Amniotic epithelial cell (primary cell): ENCODE results near the gene ANKRD22.

Experiments used
- DNase-seq: peaks from one replicate; pipeline ENCODE4 v3.0.0-alpha.2; 2010; ENCODE audit warnings: low read depth

The ANKRD22 gene

DNA sequence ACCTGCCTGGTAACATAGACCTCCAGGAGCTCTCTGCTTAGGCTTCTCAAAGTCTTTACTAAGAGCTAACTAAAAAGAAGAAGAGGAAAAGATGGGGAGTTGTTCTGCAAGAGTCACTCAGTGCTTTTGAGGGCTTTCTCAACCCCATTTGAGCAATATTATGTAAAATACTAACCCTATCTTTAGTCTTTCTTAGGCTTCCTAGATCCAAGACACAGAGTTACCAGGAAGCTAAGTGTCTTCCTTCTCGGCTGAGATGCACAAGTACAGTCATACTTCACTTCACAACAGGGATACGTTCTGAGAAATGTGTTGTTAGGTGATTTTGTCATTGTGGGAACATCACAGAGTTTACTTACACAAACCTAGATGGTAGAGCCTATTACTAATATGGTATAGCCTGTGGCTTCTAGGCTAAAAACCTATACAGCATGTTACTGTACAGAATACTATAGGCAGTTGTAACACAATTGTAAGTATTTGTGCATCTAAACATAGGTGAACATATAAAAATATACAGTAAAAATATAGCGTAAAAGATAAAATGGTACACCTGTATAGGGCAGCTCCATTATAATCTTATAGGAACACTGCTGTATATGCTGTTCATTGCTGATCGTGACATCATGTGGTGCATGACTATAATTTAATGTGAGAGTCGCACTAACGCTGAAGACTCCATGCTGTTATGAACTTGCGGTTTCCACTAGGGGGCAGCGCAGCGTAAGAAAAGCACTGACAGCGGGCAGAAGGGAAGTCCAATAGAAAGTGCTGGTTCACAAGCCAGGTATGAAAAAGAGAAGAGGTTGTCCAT lies 16.3 kb downstream of the ANKRD22 start:
- DNase-seq, result peak; percentile 81

DNA sequence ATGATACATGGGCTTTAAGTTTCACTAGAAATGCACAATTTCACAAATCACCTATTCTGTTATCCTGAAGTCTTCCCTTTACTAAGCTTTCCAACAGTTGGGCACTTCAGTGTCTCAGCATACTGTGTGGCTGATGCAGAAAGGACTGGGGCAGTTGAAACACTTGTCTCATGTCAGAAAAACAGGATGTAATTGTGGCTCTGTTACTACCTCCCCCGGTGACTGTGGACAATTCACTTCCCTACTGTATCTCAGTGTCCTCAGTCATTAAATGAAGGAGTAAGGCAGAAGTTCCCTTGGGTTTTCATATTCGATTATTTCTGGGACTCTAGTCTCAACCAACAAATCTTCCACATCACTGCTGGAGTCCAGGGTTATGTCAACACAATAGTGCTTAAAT lies 17.9 kb downstream of the ANKRD22 start:
- no peak for DNase-seq

DNA sequence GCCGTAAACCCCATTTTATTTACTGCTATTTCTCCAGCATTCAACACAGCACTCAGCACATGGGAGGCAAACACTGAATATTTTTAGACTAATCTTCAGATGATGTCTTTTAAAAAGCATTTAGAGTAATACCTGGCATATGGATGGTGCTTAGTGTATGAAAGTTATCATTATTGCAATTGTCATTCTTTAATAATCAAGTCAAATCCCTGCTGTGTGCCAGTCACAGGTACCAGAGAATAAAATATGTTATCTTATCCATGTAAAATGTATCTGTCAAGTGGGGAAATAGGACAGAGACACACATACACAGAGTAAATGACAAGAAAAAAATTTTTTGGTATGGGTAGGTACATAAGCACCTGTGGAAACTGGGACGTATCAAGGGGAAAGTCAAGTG lies 18.5 kb downstream of the ANKRD22 start:
- DNase-seq, result no peak

DNA sequence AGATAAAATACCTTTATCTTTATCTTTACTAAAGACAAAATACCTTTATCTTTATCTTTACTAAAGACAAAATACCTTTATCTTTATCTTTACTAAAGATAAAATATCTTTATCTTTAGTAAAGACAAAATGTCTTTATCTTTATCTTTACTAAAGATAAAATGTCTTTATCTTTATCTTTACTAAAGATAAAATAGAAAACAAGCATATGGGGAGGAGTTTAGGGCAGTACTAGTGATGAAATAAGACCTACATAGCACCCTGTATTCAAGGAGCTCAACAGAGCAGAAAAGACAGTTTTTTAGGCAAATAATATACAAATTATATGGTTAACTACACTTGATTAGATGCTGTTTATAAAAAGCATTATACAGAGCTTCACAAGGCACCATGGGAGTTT lies 19.3 kb downstream of the ANKRD22 start:
- DNase-seq, result no peak

DNA sequence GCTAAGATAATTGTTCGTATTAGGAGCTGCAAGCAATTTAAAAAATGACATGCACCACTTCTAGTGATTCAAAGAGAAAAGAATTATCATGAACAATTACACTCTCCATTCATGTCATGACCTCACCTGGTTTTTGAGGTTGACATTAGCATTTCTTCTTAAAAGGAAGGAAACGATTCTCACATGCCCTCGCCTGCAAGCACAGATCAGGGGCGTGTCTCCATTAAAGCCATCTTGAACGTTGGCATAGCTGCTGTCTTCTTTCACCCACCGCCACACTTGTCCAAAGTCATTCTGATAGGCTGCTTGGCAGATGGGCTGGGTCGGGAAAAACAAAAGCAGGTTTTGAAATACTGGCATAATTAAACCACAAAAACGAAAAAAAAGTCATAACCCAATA lies 19.9 kb downstream of the ANKRD22 start:
- DNase-seq, result no peak

DNA sequence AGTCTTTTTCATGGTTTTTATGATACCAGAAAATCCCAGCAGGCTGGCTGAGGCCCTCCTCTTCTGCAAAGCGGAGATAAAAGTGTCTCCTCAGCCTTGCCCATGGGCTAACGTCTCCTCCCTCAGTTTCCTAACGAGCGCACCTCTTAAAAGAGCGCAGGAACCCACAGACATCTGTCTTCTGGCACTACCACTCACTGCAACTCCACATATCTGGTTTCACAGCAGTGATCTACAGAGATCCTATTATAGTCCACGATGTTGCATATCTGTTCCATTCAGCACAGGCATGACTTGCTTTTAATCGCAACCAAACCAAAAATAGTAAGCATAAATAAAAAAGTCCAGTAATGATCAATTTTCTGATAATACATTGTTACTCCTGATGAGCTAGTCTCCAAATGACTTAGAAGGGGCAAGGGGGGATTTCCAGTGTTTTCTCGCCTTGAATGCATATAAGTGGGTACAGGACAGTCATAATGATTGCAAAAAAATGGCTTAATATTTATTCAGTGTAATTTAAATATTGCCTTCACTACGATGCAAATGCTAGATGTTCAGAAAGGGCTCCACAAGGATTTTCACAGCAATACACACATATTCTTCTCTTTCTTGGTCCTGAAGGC lies 20.9 kb downstream of the ANKRD22 start:
- DNase-seq, result no peak

DNA sequence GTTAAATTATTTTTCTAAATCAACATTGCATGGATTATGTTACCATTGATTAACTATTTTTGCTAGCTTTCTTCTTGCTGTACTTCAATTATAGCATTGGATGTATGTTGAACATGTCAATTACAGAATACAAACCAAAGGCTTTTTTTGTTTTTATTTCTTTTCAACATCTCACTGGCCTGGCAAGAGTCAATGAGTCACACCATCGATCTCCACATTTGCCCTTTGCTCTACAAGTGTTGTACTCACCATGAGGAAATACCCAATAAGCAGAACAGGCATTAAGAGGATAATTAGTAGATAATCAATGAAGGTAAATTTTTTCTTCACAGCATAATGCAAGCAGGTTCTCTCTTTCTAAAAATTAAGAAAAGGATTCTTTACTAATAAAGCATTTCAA lies 23.3 kb downstream of the ANKRD22 start:
- DNase-seq, result no peak

DNA sequence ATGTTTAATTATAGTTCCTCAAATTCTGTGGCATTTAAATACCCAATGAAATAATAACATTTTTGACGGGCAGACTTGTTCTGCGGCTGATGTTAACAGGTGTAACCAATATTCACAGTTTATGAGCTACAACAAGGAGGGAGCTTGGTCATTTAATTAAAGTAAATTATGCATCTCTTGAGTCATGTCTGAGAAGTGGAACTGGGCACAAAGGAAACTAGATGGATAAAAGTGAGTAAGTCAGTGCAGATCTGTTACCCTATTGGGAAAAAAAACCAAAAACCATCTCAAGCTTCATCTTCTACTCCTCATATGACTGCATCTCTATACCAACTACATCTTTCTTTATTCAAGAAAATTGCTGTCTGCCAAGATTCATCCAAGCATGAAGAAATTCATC lies 24.0 kb downstream of the ANKRD22 start:
- DNase-seq, result no peak

DNA sequence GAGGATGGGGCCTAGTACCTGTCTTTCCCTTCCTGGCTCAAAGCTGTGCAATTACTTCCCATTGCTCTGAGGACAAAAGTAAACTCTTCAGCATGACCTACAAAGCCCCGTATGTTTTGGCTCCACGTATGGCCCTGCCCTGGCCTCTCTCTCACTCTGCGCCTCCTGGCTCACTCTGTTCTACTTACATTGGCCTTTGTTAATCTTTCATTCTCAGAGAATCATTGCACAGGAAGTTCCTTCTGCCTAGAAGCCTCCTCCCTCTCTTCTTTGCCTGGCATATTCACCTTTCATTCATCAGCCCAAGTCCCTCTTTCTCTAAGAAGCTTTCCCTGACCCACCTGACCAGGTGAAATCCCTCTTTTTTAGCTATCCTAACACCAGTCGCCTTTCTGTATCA lies 25.3 kb downstream of the ANKRD22 start:
- no peak for DNase-seq

DNA sequence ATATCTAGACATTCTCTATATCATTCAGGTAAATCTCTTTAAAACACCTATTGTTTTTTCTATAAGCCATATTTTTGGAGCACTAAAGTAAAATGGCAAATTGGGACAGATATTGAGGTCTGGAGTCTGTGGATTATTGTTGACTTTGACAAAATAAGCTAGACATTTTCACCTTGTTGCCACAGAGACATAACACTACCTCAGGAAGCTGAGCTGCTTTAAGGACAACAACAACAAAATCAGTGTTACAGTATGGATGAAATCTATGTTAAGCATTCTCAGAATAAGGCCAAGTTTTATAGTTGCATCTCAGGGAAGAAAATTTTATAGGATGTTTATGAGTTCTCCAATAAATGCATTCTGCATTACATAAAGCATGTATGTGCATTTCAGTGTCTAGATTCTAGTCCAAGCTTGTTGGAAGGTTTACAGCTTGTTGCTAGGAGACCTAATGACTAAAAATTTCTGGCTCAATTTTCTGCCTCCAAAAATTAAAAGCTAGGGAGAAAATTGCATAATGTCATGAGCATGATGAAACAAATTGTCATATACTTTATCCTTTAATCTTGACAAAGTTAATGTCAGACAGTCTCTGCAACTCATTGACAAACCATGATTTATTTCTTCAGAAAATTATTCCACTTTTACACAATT lies 30.8 kb downstream of the ANKRD22 start:
- peak; percentile 69 for DNase-seq

DNA sequence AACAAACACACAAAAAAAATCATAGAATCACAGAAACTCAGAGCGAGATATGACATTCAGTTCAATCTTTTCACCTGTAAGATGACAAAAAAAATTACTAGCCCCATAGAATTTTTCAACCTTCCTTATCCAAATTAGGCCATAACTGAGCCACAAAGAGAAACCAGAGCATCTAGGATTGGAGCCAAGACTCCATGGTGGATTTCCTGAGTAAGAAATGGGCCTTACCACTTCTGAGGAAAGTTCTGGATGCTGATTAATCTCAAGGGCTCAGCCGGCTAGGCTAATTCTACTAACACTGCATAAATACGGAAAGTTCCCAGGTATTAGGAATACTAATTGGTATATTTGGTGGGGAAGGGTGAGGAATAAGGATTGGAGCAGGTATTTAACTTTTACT lies 32.4 kb downstream of the ANKRD22 start:
- peak; percentile 51 for DNase-seq

DNA sequence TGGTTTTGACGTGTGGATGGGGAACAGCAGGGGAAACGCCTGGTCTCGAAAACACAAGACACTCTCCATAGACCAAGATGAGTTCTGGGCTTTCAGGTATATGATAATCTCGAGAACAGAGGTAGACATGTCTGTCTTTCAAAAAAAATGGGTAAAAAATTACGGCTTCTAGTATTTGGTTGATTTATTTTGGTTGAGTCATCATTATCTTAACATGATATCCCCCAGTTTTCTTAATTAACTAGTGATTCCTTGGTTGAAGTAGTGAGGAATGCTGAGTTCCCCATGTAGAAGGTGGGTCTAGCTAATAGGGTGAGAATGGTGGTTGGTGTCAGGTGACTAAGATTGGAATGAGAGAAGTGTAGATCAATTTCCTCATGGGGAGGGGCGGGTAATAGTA lies 38.4 kb downstream of the ANKRD22 start:
- DNase-seq, result no peak

DNA sequence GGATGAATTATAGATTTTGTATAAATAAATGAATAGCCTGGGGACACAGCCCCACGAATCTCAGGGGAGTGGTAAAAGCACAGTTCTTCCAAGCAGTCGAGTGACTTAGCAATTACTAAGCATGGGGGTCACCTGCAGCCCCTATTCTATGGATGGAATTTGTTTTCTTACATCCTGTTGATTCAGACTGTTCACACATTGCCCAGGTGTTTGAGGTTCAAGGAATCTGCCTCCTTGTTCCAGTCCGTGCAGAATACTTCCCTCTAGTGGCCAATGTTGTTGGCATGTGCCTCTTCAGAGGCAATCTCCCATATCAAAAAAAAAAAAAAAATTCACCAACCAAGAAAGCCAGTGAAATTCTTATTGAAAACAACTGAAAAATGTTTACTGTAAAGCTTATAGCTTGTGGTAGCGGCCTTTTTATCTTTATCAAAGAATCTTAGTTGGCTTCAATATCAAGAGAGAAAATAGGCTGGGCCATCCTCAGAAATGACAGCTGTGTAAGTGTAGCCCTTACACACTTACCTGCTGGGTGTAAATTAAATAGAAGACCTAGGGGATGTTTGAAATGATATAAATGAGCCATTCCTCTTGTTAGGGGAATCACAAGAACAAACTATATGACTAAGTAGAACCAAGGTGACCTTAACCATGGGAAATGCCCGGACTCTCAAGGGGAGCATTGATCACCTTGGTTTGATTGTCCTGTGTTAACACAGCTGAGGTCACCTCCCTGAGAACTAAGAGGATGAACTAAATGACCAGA lies 41.3 kb downstream of the ANKRD22 start:
- peak; percentile 70 for DNase-seq

DNA sequence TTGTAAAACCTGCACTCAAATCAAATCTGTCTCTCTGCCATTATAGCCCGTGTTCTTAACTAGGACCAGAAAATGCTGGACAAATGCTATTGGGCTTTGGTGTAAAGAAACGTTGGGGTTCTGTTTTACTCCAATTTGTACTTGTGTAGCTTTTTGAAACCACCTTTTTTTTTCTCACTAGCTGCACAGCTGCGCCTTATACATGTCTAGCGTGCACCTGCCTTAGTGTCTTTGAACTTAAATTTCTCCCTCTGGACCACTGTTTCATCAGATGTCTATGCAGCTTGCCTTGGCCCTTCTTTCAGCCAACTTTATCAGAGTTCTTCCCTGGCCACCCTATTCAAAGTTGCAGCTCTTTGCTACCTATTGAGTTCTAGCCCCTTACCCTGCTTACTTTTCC lies 42.0 kb downstream of the ANKRD22 start:
- DNase-seq, result no peak

DNA sequence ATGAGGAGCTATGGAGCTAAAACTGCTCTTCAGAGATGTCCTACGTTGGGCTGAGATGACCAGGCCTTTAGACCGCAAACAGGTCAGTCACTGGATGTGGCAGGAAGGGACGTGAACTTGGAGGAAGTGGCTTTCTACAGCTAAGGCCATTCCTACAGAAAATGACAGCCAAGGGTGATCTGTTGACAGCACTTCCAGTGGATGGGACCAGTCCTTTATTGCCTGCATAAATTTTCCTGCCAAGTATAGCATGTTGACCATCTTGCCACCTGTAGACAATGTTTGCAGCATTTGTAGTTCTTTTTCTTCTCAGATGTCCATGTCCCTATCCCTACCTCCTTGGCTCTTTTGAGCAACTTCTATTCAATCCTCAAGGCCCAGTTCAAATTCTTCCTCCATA lies 45.7 kb downstream of the ANKRD22 start:
- no peak for DNase-seq

DNA sequence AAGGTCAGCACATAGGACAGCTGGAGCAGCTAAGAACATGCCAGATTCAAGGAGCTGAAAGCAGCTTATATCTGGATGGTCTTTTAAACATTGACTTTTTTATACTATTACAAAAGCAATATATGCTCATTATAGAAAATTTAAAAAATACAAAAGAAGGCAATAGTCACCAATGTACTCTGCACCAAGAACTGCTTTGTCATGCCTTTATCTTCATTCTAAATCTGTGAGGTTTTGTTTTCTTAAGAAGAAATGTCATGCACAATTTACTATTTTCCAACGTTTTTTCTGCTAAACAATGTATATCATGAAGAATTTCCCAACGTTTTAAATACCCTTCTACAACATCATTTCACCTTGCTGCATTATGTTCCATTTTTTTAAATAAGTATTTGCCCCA lies 46.3 kb downstream of the ANKRD22 start:
- DNase-seq, result no peak

DNA sequence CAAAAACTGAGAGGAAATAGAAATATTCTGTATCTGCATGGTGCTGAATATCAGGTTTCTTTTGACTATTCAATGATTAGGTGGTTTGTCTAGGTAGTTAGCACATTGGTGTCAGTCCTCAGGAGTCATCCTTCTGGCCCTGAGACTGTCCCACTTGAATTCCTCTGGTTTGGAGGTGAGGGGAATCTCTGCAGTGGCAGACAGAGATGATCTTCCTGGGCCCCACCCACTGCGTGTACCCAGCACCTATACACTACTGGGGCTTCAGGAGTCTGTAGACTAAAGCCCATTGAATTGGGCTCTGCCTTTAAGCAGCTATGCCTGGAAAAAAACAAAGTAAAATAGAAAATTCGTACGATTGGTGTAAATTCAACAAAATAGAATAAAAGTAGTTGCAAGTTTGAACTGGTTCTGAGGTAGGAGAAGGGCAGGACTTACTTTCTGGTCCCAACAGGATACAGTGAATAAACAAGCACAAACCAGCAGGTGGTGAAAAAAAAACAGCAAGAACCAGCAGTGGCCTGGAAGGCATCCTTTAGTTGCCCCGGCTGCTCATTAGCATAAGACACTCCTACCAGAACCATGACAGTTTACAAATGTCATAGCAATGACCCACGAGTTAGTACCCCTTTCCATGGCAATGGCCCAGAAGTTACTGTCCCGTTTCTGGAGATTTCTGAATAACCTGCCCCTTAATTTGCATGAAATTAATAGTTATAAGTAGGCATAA lies 47.4 kb downstream of the ANKRD22 start:
- no peak for DNase-seq

DNA sequence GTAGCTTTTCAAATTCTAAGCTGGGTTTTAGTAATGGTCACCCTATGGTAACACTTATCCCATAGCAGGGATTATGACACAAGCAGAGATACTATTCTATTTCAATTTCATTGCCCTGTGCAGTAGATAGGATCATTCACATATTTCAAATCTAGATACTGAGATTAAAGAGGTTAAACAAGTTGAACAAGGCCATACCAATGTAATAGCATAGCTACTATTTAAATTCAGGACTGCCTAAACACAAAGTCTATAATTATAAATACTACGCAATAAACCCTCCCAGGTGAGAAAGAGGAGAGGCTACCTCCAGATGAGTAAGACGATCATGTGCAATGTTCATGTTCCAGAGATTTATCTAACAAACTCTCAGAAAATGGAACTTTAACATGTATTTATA lies 48.0 kb downstream of the ANKRD22 start:
- DNase-seq, result no peak

DNA sequence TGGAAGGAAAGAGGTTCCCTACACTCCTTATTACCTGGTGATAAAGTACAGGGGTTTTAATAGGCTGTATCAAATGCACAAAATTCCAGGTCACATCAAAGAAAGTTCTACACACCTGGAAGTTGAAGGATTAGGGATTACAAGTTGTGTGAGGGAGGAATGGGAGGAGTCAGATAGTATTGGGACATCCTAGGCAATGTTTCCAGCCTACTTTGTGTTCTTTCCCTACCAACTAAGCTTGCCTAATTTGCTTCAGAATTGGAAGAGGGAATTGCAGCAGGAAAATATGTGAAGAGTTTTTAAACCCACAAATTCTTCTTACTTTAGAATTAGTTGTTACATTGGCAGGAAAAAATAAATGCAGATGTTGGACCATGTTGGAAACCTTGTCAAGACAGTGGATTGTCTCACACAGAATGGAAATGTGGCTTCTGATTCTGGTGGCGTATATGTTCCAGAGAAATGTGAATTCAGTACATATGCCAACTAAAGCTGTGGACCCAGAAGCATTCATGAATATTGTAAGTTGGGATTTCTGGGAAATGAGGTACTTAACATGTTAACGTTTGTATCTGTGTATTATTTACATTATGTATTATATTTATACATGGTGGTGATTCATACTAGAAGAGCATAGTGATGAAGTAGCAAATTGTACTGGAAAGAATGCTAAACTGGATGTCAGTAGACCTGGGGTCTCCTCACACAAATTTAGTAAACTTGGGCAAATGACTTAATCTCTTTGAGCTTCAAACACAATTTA lies 48.9 kb downstream of the ANKRD22 start, which contains the start of gene LIPM:
LIPM (plus strand) TSS at position 208 of the 763 bp plus-strand sequence; CDS start at position 375, 167 bp downstream.
- no peak for DNase-seq

DNA sequence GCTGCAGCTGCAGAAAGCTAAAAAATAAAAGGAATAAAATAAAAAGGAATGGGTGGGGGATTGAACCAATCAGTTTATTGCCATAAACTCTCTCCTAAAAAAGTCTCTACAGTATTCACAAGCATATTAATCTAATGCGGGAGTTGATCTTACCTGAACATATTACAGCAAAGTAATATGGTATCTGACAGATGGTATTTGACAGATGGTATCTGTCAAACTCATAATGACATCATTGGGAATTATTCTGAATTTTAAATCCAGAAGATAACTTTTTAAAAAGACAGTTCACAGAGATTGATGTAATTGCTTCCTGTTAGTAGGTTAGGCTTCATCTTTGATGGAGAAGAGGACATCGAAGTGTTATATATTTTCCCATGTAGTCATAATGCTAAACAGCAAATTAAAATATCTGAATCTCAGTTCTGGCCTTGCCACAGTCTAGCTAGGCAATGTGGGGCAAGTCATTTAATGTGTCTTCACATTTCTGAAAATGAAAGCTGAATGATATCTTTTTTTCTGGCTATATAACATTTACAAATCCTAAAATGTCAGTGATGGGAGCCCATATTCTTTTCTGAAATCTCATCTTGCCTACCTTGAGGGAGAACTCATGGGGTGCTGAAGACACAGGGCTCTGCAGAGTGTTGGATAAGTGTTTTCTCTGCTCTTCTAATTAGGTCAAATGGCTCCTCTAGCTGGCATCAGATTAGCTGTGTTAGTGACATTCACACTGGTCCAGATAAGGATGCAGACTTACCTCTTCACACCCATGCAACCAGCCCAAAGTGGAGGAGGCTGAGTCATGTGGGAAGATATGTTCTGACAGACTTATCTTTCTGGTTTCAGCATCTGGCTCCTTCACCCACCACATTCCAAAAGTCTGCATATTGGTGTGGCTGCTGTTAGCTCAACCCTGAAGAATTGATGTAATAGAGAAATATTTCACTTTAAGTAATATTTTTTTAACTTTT lies 51.2 kb downstream of the ANKRD22 start:
- peak; percentile 88 for DNase-seq
